GM12874 (cell line): ENCODE data around the gene ABCA13.

Experiments used
- CTCF ChIP-seq: IDR thresholded peaks from 2 replicates; pipeline ENCODE4 v1.5.1; 2011; ENCODE audit warnings: low read depth, mild to moderate bottlenecking, control low read depth, low read length, moderate library complexity; ENCODE audit not compliant: insufficient read depth

The ABCA13 gene

GRCh38 chr7:48262606-48263310, 91.5 kb downstream of the ABCA13 start:
- TF ChIP-seq CTCF = no peak

- TF ChIP-seq CTCF = no peak
These were observed 92.0 kb downstream of the ABCA13 start for GRCh38 chr7:48263311-48263650.

GRCh38 chr7:48269066-48269465, 97.8 kb downstream of the ABCA13 start:
- no peak for TF ChIP-seq CTCF

DNA sequence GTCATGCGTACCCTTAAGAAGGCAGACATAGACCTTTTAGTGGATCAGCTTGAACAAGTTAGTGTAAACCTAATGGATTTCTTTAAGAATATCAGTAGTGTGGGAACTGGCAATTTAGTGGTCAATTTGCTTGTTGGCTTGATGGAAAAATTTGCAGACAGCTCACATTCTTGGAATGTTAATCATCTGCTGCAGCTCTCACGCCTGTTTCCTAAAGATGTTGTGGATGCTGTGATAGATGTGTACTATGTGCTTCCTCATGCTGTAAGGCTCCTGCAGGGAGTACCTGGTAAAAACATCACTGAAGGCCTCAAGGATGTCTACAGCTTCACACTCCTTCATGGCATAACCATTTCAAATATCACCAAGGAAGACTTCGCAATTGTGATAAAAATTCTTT, 103.4 kb downstream of the ABCA13 start:
- no peak for TF ChIP-seq CTCF

DNA sequence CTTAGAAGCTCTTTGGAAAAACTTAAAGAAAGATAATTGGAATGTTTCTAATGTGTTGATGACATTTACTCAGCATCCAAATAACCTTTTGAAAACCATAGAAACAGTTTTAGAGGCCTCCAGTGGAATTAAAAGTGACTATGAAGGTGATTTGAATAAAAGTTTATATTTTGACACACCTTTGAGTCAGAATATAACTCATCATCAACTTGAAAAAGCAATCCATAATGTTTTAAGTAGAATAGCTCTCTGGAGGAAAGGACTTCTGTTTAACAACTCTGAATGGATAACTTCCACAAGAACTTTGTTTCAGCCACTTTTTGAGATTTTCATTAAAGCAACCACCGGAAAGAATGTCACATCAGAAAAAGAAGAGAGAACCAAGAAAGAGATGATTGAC, 108.2 kb downstream of the ABCA13 start:
- no peak for TF ChIP-seq CTCF

DNA sequence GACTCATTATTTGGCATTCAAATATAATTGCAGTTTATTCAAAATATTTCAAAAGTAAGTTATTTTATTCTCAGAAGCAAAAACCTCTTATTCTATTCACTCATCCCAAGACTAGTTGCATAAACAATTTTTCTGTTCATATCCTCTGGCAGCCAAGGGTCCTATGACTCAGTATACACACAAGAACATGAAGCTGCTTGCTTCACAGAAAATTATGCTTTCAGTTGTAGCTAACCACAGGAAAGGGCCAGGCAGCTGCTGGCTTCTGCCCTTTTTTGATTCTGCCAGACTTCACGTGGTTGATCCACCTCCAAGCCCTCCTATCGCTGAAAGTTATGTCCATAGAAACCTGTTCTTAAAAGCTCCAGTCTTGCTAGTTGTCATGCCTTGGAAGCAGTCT, 108.8 kb downstream of the ABCA13 start:
- TF ChIP-seq CTCF = no peak

DNA sequence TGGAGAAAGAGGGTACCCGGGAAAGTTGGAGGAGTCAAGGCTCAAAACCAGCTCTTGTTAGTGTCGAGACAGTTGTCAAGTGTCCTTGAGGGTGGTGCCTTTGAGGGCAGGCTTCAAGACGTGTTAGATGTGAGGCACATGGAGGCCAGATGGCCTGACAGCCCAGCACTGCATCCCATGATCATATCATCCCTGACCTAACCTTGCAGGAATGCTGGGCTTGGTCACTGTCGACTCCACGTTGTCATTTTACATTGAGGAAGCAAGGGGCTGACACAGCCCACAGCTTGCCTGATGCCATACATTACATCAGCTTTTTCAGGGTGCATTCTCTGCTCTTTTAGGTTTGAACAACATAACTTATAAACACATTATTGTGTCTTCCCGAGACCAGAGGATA, 114.1 kb downstream of the ABCA13 start:
- no peak for TF ChIP-seq CTCF
